ENCODE measurements around the gene TBL3.
A peak's percentile ranks its signal among the peaks of the same experiment; 100 is the strongest.

The TBL3 gene

DNA sequence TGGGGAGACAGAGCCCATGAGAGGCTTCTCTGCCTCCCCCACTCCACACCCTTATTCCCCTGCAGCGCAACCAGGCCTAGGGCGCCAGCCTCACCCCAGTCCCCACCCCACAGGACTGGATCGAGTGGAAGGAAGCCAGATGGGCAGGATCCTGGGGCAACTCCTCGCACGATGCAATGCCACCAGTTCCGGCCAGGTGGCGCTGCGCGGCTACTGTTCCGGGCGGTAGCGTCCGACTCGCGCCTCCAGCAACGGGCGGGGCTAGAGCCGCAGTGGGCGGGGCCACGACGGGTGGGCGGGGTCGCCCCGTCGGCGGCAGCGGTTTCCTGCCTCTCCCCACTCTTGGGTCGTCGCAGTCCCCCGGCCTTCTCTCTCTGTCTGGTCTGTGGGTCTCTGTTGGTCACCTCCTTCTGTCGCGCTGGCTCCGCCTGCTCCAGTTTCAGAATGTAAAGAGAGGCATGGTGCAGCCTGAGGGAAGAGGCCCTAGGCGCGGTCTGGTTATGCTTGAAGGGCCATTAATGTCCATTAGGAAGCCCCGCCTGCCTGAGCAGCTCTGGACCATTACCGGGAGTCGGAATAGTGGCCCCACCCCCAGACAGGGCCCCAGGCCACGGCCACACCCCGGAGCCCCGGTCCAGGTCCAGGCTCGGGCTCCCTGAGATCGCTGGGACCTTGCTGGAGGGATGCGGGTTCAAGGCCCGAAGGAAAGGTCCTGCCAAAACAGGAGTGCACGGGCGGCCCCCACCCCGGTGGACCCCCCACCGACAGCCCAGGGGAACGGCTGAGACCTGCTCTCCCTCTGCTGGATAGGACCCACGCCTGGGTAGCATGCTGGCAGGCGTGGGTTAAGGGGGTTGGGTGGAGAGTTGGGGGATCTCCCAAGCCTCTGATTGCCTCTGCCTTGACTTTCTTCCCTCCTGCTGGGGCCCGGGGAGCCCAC is 51.5 kb downstream of the TBL3 start:
- DNase-seq = peak; percentile 94

DNA sequence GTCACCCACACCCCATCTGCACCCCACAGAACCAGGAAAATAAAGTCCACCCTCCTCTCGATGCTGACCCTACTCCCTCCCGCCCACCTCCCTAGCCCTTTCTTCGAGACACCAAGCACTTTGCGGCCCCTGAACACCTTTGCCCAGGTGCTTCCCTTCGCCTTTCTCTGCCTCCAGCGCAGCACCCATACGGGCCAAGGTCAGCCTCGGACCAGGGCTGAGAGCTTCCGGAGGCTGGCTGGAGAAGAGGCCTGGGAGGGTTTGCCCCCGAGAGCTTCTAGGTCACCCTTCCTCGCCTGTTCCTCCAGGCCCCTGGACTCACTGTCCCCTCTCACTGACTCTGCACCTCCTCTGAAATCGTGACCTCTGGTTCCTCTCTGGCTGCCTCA is 52.2 kb downstream of the TBL3 start:
- no peak for DNase-seq

DNA sequence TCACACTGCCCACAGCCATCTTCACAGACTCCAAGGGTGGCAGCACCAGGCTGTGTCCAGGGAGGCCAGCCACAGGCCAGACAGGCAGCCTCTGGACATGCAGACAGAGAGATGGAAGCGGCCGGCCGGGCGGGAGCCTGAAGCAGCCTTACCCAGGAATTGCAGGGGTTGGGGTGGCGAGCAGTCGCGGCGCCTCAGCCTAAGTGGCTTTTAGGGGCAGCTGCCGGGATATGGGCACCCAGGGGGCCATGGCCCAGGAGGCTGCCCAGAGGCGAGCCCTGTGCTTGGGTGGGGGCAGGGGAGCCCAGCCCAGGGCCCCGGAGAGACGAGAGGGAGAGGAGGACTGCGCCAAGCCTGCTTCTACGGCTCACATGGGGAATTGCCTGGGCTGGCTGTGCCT is 53.4 kb downstream of the TBL3 start:
- no peak for DNase-seq

DNA sequence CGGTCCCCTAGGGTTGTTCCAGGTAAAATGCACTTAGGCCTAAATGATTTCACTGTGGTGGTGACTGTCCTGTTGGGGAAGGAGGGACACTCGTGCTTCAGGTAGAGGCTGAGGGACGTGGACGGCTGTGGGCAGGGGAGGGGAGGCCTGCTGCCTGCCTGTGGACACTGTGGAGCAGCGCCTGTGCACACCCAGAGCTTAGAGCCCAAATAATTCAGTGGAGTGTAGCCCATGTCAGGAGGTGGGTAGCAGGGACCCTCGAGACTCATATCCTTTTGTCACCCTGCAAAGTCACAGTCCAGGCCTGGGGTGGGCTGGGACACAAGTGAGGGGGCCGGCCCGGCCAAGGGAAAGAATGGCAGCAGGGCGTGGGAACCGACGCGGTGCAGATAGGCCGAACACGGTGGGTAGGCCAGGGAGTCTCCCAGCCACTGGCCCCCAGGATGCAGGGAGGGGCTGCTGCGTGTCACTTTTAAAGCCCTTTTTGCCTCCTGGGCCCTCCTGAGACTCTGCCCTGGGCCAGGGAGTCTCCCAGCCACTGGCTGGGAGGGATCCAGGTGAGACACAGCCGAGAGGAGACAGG is 54.1 kb downstream of the TBL3 start:
- no peak for DNase-seq

DNA sequence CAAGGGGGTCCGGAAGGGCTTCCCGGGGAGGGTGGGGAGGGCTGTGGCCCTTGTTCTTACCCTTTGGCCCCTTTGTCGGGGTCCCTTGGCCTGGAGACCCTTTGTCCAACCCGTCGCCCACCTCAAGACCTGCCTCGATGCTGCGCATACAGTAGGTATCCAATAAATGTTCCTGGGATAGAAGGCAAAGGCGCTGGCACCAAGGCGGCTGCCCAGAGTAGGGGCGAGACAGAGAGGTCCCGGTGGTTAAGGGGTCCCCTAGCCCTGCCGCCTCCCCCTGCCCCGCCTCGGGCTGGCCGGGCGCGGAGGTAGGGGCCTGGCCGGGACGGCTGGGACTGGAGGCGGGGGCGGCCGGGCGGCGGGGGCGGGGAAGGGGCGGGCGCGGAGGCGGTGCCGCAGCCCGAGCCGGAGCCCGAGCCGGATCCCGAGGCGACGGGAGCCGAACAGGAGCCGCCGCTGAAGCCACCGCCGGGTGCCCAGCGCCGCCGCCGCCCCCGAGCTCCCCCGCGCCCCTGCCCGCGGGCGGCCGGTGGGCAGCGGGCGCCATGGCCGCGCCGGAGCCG is 54.7 kb downstream of the TBL3 start, which contains the start of gene NHERF2:
NHERF2 (plus strand) TSS at position 442 of the 563 bp plus-strand sequence; CDS start at position 546, 104 bp downstream.
- DNase-seq = peak; percentile 42

DNA sequence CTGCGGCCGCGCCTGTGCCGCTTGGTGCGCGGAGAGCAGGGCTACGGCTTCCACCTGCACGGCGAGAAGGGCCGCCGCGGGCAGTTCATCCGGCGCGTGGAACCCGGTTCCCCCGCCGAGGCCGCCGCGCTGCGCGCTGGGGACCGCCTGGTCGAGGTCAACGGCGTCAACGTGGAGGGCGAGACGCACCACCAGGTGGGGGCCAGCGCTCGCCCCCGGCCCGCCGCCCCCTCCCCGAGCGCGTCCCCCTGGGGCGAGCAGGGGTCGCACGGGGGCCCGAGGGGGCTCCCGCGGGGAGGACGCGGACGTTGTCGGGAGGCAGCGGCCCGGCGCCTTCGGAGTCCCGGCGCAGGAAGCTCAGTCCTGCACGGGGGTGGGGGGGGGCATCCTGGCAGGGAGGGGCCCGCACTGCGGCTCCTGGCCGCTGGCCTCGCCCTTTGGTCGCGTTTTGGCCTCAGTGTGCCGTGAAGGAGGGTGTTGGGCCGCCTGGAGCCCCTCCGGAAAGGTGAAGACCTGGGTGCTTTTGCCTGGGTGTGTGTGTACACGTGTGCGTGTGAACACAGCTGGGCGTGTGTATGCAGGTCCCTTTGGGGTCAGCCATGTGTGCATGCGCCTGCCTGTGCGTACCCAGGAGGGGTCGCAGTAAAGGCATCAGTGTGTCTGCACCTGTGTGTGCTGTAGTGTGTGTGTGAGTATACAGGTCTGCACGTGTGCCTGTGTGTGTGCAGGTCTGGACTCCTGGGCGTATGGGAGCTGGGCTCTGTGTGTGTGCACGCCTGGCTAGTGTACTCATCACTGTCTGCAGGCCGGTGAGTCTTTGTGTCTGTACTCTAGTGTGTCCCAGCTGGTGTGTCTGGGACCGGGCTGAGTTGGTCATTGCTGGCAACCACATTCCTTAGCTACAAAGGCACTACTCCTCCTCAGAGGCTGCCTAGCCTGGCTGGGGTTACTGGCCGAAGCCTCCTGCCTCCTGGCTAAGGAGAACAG is 55.5 kb downstream of the TBL3 start:
- DNase-seq = peak; percentile 56

DNA sequence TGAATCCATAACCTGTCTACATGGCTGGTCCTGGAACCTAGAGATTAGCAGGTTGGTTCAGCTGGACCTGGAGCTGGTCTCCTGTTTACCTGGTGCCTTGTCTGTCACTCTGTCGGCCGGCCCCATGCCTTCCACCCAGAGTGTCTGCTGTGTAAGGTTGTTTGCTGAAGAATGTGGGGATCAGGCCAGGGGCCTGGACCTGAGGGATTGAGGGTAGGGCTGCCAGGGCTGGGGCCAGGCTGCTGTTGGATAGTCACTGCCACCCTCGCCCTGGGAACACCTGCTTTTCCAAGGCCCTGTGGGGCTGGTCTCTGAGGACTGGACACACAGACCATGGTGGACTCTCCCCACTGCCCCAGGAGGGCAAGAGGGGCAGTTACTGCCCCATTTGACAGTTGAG is 56.3 kb downstream of the TBL3 start:
- DNase-seq = no peak

DNA sequence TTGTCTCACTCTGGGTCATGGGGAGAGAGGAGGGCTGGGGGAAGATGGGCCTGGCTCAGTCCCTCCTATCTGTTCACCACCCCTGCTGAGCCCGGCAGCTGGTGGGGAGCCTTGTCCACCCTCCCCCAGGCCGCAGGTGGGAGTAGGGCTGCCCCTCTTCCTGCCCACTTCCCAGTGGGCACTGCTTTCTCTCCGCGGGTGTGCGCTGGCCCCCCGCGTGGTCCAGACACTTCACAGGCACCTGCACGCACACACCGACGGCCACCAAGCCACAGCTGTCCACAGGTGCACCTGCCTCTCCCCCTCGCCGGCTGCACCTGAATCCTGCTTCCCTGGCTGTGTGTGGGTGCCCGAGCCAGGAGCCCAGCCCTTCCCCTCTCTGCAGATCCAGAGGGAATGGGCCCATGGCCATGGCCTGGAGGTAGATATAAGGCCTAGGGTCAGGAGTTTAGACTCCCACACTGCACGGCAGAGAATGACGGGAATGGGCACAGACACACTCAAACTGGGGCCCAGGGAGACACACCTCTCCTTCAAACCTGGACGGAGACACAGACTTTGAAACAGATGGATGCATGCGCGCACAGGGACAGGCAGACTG is 56.9 kb downstream of the TBL3 start:
- DNase-seq = no peak

DNA sequence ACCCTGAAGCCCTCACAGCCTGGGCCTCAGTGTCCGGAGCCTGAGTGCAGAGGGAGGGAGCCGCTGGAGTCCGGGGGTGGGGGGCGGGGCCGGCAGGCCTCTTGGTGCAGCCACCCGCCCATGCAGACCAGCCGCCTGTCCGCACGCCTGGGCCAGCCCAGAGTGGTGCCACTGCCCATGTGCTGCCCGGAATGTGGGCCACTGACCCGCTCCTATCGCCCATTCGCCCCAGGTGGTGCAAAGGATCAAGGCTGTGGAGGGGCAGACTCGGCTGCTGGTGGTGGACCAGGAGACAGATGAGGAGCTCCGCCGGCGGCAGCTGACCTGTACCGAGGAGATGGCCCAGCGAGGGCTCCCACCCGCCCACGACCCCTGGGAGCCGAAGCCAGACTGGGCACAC is 57.5 kb downstream of the TBL3 start:
- no peak for DNase-seq

DNA sequence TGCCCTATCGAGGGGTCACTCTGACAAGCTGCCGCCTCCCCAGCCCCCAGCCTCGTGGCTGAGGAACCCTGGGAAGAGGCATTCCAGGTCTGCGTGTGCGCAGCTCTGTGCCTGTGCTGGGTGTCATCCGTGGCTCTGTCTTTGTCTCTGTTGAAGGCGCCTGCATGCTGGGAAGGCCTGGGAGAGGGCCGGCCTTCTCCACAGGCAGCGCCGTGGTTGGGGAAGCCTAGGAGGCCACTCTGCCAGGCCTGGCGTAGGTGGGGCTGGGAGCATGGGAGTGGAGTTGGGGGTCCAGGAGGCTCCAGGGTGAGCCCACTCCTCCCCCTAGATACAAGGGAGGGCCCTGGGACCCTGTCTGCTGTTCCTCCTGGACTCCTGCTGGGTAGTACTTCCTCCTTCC is 58.2 kb downstream of the TBL3 start:
- no peak for DNase-seq

DNA sequence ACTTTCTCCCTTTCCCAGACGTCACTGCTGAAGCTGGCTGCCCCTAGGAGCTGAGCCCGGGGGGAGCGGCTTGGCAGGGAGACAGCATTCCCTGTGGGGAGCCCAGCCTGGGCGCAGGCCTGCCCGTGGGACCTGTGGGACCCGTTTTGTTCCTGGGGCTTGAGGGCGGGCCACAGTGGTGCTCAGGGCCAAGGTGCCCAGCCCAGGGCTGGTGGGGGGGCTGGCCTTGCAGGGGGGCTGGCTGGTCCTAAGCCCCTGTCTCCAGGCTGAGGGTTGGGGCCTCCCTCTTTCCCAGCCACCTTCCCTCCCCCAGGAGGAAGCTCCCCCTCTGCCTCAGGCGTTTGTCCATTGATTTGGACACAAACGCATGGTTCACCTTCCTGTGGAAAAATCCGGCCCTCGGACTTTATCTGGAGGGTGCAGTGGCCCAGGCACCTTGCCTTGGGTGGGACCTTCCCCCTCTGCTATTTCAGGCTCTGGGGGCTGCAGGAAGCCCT is 59.3 kb downstream of the TBL3 start:
- no peak for DNase-seq
